Left renal cortex interstitium (tissue), 4 donors: ENCODE data around the gene IQSEC1. TPM values are rescaled to one million over a fixed set of nuclear protein-coding genes. Genes with fewer than 3 reads are reported as not detected.
A peak's percentile ranks its signal among the peaks of the same experiment; 100 is the strongest.
"Not testable (repeated sequence)": the region's sequence is repeated elsewhere in the genome, so short reads cannot be mapped to it uniquely, and the experiment has no call there.

ENCODE experiments used
- DNase-seq, 4 donors: peaks; one replicate each; pipeline ENCODE4 v3.0.0-alpha.2; 2013; ENCODE audit warnings: low read depth in 4 of 4, low spot score in 2 of 4, missing footprints in 1 of 4
- polyA plus RNA-seq, 4 donors: library from polyadenylated mRNA; unstranded; fragments of 120-200 nt; gene quantifications; one replicate each; pipeline ENCODE4 v1.2.1, GENCODE V29; 2013; ENCODE audit not compliant: insufficient read length in 4 of 4

The IQSEC1 gene
- polyA plus RNA-seq, 4 donors: 27.0 to 42.2 (median 33.0) TPM

DNA sequence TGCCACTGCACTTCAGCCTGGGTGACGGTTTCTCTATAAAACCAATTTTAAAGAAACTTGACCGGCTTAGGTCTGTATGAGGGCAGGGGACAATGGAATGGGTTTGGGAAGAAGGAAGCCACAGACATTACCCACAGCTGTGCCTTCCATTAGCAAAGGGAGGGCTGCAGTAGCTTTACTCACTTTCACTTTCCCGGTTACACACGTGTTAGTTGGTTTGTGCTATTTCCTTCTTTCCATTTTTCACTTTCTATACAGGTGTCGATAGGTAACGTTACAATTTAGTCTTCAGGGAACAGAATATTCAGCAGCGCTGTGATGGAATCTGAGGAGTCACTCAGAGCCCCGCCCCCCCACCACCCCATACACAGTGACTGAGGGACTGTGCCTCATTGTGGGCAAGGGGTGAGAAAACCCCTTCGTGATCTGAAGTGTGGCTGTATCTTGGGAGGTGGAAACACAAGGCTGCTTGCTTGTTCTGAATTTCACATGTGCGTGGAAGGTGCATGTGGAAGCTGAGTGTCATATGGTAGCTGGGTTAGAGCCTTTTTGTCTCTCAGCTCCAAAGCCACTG is 187.0 kb downstream of the IQSEC1 start:
- no peak for DNase-seq

- DNase-seq: no peak
Observed at GRCh38 chr3:12885583-12885930, 187.7 kb downstream of the IQSEC1 start.

DNA sequence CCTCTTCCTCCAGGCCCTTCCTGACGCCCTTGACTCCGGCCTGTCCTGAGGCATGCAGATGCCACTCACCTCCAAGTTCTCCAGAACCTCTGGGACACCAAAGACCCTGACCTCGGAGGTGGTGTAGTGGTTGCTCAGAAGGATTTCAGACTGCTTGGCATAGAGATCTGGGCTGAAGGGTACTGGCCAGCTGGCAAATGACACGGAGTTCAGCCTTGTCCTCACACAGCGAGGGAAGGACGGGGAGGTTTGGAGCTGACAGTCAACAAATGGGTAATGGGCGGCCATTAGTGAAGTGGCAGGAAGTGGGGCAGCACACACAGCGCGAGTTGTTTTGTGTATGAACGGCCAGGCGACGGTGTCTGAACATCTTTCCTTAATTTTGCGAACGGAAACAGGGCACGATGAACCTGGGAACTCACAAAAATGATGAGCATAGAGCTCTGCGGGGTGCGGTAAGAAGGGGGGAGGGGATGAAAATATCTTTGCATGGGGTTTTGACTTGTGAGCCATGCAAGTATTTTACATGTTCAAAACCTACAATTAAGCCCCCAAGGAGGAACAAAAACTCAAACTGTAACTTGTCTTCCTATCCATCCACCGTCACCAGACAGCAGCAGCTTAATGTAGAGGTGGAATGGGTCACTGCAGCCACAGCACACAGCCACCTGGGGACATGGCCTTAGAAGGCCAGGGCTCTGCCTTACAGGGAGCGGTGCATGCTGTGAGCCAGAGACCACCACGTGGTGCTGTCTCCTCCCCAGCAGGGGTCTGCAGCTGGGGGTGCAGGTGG is 188.2 kb downstream of the IQSEC1 start:
- no peak for DNase-seq

DNA sequence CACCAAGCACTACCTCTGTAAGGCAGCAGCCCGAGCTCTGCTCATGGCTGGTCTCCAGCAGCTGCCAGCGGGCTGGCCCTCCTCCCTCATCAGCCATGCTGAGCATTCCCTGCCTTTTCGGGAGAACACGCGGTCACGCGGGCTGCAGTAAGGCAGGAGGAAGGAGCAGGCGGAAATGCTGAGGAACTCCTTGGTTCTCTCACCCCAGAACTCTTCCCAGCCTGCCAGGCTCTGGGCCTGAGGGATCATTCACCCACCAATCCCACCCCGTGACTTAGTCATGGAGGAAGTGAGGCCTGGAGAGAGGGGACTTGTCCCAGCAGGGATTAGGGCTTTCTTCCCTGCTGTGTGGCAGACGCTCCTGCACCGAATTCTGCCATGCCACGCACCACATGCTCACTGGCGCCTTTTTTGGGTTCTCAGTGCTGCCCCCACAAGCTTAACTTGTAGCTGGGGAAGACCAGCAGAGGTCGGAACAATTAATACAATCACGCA is 189.0 kb downstream of the IQSEC1 start:
- DNase-seq: no peak

GRCh38 chr3:12882336-12883310 is 190.6 kb downstream of the IQSEC1 start:
- DNase-seq: no peak

GRCh38 chr3:12881858-12882257 is 191.4 kb downstream of the IQSEC1 start:
- DNase-seq: not testable (repeated sequence)

GRCh38 chr3:12879191-12879815 is 193.9 kb downstream of the IQSEC1 start:
- no peak for DNase-seq

DNA sequence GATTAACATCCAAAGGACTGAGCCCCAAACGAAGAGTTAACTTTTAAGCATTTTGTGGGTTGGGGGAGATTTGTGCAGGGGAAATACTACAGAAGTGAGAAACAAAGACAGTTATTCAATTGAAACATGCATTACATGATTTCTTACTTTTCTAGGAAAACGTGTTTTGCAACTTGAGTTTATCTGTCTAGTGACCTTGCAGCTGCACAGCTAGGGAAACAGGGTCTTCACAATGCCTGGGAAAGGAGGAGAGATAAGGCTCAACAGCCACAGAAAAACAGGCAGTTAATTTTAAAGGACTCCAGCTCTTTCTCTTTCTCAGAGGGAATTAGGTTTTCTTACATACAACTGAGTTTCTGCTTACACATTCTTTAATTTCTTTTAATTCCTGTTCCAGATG is 194.5 kb downstream of the IQSEC1 start:
- DNase-seq: not testable (repeated sequence)

DNA sequence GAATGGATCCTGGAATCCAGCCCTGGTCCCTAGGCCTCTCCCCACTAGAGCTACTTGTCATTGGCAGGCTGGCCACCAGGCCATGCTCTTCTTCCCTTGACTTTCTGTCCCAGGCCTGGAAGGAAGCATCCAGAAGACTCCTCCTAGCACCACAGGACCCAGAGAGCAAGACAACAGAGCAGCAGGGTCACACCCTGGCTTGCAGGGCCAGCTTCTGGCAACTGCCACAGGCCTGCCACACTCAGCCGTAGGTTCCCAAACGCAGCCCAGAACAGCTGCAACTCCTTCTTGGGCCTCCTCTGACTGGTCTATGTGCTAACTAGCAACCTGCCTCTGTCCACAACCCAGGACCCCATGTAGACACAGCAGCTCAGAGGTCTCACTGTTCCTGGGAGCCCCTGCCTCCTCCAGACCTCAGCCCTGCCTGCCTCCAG is 195.1 kb downstream of the IQSEC1 start:
- no peak for DNase-seq

DNA sequence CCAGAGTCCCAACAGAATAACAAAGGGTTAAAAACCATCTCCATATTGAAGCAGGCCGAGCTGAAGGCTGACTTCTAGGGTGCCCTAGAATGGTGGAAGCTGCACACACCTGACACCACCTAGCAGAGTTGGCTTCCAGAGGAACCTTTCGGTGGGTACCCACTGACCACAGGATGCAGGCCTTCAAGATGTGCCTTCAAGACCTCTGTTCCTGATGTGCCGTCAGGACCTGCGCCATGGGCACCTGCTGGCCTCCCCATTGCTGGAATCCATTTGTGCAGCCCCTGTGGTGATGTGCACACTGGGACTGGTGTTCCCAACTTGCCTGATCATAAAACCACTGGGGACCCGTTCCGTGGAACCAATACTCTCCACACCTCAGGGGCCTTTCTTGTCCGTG is 196.2 kb downstream of the IQSEC1 start:
- DNase-seq: no peak

DNA sequence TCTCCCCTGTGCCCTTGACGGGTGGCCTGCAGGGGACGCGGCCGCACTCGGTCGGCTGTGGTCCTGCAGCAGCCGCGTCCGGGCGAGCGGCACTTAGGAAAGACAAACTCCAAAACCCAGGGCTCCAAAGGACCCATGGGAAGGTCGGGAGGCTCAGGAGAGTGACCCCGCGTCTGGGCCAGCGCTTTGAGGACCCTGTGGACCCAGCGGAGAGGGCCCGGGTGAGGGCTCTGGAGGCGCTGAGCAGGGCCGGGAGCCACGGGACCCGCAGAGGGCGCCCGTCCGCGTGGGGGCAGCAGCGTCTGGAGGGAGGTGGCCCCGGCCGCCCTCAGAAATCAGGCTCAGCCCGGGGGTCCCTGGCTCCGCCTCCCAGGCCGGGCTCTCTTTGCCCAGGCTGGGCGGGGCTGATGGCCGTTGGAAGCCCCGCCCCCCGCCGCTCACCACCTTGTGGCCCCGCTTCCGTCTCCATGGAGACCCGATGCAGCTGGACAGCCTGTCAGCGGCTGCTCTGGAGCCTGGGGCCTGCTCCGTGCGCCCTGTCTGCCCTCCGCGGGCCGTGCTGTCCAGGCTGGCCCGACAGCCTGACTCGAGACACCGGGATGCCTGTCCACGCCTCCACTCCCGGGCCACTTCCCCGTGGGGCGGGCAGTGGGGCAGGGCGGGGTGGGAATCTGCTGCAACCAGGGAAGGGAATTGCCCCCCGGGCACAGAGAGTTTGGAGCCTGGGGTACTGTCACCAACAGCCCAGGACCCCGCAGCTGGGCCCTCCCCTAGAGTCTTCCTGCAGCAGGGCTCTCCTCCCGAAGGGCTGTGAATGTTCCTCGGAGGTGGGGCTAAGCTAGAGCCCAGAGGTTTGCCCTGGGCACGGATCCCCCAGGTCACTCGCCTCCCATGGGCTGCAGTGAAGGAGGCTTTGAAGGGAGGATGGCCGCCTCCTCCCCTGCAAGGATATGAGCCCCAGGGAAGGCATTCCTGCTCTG is 197.1 kb downstream of the IQSEC1 start:
- DNase-seq: peak in 1 of 4 donors; percentile 46

- DNase-seq: no peak
Observed at GRCh38 chr3:12871404-12871983, 201.7 kb downstream of the IQSEC1 start.

DNA sequence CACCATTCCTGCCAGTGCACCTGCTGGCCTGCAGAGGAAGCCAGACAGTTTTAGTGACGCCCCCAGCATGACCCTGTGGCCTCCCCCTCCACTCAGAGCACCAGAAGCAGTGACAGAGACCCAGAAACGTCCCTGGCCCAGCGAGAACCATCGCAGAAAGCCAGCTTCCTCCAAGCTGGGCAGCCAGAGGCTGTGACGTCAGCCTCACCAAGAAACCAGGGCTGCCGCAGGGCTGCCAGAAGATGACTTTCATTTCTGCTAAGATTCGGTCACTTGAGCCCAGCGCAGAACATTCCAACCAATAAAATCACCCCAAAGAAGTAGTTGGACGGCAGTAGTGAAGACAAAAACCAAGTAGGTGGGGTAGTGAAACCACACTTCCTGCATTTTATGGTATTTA is 202.3 kb downstream of the IQSEC1 start:
- DNase-seq: no peak

DNA sequence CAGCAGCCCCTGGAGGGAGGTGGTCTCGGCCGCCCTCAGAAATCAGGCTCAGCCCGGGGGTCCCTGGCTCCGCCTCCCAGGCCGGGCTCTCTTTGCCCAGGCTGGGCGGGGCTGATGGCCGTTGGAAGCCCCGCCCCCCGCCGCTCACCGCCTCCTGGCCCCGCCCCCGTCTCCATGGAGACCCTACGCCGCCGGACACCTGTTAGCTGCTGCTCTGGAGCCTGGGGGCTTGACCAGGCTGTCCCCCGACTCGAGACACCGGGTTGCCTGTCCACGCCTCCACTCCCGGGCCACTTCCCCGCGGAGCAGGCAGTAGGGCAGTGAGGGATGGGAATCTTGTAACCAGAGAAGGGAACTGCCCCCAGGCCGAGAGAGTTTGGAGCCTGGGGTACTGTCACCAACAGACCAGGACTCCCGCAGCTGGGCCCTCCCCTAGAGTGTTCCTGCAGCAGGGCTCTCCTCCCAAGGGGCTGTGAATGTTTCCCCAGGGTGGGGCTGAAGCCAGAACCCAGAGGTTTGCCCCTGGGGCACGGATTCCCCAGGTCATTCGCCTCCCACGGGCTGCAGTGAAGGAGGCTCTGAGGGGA is 204.1 kb downstream of the IQSEC1 start:
- DNase-seq: no peak

GRCh38 chr3:12868039-12869034 is 204.9 kb downstream of the IQSEC1 start:
- peak; percentile 56 to 80 (median 66) for DNase-seq

GRCh38 chr3:12866836-12867235 is 206.4 kb downstream of the IQSEC1 start:
- no peak for DNase-seq

DNA sequence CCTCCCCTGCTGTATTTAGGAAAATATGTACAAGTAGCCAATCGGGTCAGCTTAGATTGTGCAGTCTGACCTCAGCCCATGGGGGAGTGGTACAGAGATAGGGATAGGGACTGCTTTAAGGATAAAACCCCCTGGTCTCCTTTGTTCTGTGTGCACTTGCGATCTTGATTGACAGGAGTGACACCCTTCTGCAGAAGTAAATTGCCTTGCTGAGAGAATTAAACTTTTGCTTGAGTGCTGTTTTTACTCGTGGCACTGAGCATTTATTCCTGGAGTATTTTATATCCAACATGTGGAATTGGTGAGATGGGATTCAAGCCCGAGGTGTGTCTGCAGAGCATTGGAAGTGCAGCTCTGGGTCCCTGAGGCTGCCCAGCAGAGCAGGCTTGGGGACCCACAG is 208.0 kb downstream of the IQSEC1 start:
- DNase-seq: no peak
